GM13976 (cell line): Measurements from ENCODE around the gene PODXL2.

Source experiments
- DNase-seq: peaks from one replicate; pipeline ENCODE4 v3.0.0; 2012; ENCODE audit warnings: low spot score
- in situ Hi-C: fragments of 300-500 bp; cut with MboI; formaldehyde crosslinking; loops from one replicate; pipeline ENCODE4 v1.12.0; 2022; ENCODE audit warnings: low sequenced_read_pairs, mixed read lengths, inconsistent platforms; ENCODE audit not compliant: unreplicated experiment
- TF ChIP-seq, protein P1 (sequence below): IDR thresholded peaks from 2 replicates; pipeline ENCODE4 v1.5.1; 2012; ENCODE audit warnings: borderline replicate concordance, mild to moderate bottlenecking; ENCODE audit not compliant: insufficient read depth; ENCODE audit errors: extremely low read depth, missing control alignments, control extremely low read depth

The PODXL2 gene

DNA sequence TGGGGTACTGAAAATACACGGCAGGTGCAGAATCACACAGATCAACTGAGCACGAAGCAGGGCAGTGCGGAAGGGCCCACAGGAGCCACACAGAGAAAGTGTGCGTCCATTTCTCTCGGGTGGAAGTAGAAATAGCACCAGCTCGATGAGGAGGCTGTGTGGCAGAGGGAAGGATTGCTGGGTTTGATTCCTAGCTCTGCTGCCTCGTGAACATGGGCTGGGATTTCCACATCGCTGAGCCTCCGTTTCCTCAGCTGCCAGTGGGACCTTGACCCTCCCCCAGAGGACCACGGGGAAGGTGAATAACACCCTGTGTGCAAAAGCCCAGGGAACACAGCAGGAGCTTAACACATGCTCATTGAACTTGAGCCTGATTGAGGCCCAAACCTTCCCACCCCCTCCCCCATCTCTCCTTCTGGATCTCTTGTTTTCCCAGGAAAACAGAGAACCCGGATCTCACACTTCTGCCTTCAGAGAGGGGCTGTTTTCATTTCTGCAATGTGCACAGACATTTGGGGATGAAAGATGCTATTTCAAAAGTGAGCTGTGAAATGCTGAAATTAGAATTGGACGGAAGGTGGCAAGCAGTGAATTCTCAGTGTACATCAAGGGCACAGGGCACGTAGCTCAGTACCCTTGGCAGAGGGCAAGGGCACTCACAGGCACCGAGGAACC, 82.2 kb downstream of the PODXL2 start:
- in situ Hi-C loops = no loop called here
- TF ChIP-seq, protein P1, sequence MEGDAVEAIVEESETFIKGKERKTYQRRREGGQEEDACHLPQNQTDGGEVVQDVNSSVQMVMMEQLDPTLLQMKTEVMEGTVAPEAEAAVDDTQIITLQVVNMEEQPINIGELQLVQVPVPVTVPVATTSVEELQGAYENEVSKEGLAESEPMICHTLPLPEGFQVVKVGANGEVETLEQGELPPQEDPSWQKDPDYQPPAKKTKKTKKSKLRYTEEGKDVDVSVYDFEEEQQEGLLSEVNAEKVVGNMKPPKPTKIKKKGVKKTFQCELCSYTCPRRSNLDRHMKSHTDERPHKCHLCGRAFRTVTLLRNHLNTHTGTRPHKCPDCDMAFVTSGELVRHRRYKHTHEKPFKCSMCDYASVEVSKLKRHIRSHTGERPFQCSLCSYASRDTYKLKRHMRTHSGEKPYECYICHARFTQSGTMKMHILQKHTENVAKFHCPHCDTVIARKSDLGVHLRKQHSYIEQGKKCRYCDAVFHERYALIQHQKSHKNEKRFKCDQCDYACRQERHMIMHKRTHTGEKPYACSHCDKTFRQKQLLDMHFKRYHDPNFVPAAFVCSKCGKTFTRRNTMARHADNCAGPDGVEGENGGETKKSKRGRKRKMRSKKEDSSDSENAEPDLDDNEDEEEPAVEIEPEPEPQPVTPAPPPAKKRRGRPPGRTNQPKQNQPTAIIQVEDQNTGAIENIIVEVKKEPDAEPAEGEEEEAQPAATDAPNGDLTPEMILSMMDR = no peak
- DNase-seq = no peak

DNA sequence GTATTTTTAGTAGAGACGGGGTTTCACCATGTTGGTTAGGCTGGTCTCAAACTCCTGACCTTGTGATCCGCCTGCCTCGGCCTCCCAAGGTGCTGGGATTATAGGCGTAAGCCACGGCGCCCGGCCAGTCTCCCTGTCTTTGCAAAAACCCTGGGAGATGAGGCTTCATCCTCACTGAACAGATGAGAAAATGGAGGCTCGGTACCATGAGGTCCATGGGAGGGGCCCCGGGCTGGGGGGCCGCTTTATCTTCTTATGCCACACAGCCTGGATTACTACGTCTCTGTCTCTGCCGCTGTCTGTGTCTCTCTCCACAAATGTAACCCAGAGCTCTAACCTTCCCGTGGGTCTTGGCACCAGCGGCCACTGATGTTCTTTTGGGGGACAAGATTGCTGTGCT, 82.9 kb downstream of the PODXL2 start:
- in situ Hi-C loops = no loop called here
- no peak for DNase-seq
- TF ChIP-seq, protein P1 = no peak

DNA sequence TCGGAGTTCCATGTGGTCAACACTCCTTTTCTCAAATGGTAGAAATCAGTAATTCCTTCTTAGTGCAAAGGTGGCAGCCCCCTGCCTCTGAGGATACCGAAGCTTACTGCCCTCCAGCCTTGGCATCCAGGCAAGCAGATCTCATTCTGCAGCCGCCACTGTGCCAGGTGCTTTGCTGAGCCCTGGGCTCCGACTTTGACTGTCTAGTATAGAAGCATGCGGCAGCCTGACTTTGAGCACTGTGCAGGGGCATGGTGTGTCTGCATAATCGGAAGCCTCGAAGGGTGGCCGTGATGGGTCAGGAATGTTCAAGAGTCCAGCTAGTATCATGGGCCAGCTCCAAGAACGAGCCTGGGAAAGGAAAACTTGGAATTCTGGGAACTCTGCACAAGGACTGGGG, 83.5 kb downstream of the PODXL2 start:
- TF ChIP-seq, protein P1 = no peak
- in situ Hi-C loops = no loop called here
- DNase-seq = no peak

DNA sequence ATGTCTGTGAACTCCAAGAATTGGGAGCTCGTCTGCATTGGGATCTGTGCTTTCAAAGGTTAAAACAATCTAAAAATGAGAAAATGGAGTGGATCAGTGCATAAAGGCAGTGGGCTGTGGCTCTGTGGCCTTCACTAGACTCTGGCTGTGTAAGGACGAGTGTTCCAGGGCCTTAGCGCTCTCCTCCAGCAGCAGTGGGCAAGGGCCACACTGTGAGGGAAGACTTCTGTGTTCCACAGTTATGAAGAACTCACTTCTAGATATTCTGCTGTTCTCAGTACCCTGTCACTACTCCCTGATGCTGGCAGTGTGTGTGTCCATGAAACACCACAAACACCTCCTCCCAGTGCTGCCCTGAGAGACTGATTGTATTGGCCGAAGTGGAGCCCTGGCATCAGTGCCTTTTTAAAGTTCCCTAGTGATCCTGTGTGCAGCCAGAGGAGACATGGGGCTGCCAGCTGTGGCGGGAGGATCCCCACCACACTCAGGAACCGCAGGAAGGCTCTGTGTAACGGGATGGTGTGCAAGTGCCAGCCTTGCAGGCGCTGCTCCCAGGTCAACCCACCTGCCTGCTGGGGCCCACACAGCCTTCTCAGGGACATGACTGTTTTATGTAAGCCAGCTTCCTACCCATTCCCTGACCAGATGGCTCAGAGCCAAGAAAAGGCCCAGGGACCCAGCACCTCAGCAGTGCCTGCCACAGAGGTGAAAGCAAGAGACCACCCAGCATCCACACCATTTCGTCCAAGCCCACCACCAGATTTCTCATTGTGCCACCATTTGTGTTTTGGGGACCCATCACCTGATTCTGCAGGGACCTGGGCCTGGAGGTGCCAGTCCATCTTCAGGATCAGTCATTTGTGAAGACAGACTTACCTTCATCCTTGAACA, 84.1 kb downstream of the PODXL2 start:
- in situ Hi-C loops = no loop called here
- TF ChIP-seq, protein P1 = no peak
- DNase-seq = no peak

DNA sequence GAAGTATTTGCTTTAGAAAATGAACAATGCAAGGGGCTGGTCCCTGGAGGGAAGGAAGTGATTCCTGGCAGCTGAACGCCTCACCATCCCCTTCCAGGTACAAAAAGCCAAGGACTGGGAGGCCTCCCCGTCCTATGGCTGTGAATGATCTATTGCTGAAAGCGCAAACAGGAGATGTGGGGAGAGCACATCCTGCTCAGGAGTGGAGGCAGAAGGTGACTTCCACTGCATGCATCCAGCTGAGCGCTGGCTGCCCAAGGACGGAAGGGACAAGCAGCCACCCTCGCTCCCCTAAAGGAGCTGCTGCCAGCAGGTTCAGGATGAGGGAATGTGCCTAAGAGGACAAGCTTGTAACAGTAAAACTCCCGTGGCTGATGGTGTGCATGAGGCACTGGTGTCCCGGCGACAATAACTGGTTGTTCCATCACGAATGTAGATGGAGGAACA, 85.2 kb downstream of the PODXL2 start:
- in situ Hi-C loops = no loop called here
- DNase-seq = no peak
- TF ChIP-seq, protein P1 = no peak

DNA sequence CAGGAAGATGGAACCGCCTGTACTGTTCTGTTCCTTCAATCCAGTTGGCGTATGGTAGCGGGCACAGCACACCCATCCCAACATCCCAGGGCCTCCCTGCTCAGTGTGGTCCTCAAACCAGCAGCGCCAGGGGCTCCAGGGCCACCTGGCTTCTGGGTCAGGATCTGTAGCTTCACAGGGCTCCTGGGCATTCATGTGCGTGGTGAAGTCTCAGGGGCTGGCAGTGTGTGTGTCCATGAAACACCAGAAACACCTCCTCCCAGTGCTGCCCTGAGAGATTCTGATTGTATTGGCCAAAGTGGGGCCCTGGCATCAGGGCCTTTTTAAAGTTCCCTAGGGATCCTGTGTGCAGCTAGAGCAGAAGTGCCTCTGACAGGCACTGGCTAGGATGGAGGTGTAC, 85.9 kb downstream of the PODXL2 start:
- in situ Hi-C loops = no loop called here
- DNase-seq = no peak
- TF ChIP-seq, protein P1 = no peak
